Thymus (tissue), 11 donors: Measurements from ENCODE around the gene FSD1. TPM values are rescaled to one million over a fixed set of nuclear protein-coding genes. Genes with fewer than 3 reads are reported as not detected.

Experiments
- DNase-seq, 9 donors: peaks; one replicate each; pipeline ENCODE4 v3.0.0-alpha.2; 2013; ENCODE audit warnings: low spot score in 9 of 9, low read depth in 6 of 9, missing footprints in 1 of 9
- H3K27ac ChIP-seq, 2 donors: one replicate each; pipeline ENCODE4 v1.5.1; 2013; ENCODE audit warnings: control low read depth in 1 of 2, low read depth in 1 of 2, low read length in 1 of 2, mild to moderate bottlenecking in 1 of 2, moderate library complexity in 1 of 2
- H3K27me3 ChIP-seq, 2 donors: one replicate each; pipeline ENCODE4 v1.5.1; 2013; ENCODE audit warnings: low read length in 1 of 2; ENCODE audit not compliant: control insufficient read depth in 2 of 2, insufficient read depth in 1 of 2
- H3K36me3 ChIP-seq, 2 donors: one replicate each; pipeline ENCODE4 v1.5.1; 2013; ENCODE audit warnings: low read length in 1 of 2, mild to moderate bottlenecking in 1 of 2, moderate library complexity in 1 of 2; ENCODE audit not compliant: control insufficient read depth in 2 of 2, insufficient read depth in 2 of 2
- H3K4me1 ChIP-seq, 2 donors: one replicate each; pipeline ENCODE4 v1.5.1; 2013; ENCODE audit warnings: low read length in 2 of 2; ENCODE audit not compliant: control insufficient read depth in 2 of 2, insufficient read depth in 2 of 2
- H3K4me3 ChIP-seq, 2 donors: one replicate each; pipeline ENCODE4 v1.5.1; 2013; ENCODE audit warnings: low read length in 2 of 2, control low read depth in 1 of 2, mild to moderate bottlenecking in 1 of 2
- H3K9me3 ChIP-seq, 2 donors: one replicate each; pipeline ENCODE4 v1.5.1; 2013; ENCODE audit warnings: low read length in 1 of 2, mild to moderate bottlenecking in 1 of 2; ENCODE audit not compliant: control insufficient read depth in 2 of 2, insufficient read depth in 1 of 2
- WGBS: extraction: QIAGEN DNeasy Blood & Tissue Kit; methylation state at CpG from one replicate; pipeline ENCODE4 v1.1.7; 2013; 5-methylcytosine and 5-hydroxymethylcytosine counted together
- polyA plus RNA-seq: library from polyadenylated mRNA; stranded (reverse); fragments of 200-250 nt; gene quantifications from one replicate; pipeline ENCODE4 v1.2.3, GENCODE V29; 2013
- total RNA-seq: library from RNA; stranded (reverse); fragments of 120-200 nt; gene quantifications from one replicate; pipeline ENCODE4 v1.2.4, GENCODE V29; 2013
- donor health status: healthy.

The FSD1 gene
- total and polyA plus RNA-seq, 2 donors: 4.3 to 19.2 TPM

- Histone ChIP-seq H3K4me1 (no peaks in the 10 kb centered on the region), H3K9me3 (no peaks in the 10 kb centered on the region), H3K27ac (no peak overlapping the region), H3K36me3 (peaks cover 82 to 88% of the 10 kb centered on the region in 2 donors), H3K27me3 (no peaks in the 10 kb centered on the region), H3K4me3 (no peak overlapping the region)
- 97% methylated on average over 32 of the region's 32 CpGs for WGBS
- no peak for DNase-seq
These were observed 57.9 kb downstream of the FSD1 start for GRCh38 chr19:4362101-4362828.

GRCh38 chr19:4362831-4363545 lies 58.6 kb downstream of the FSD1 start:
- H3K36me3 ChIP-seq: peaks cover 83 to 85% of the 10 kb centered on the region in 2 donors
- 95% methylated on average over 22 of the region's 22 CpGs for WGBS
- H3K27ac ChIP-seq: no peak overlapping the region
- H3K9me3 ChIP-seq: no peaks in the 10 kb centered on the region
- H3K4me3 ChIP-seq: no peak overlapping the region
- H3K27me3 ChIP-seq: no peaks in the 10 kb centered on the region
- H3K4me1 ChIP-seq: peaks cover 0 to under 1% of the 10 kb centered on the region in 2 donors
- no peak for DNase-seq

GRCh38 chr19:4363571-4364304 lies 59.3 kb downstream of the FSD1 start:
- no peak for DNase-seq
- Histone ChIP-seq H3K4me3 (no peak overlapping the region), H3K27ac (no peak overlapping the region), H3K27me3 (no peaks in the 10 kb centered on the region), H3K9me3 (no peaks in the 10 kb centered on the region), H3K36me3 (peaks cover 76 to 85% of the 10 kb centered on the region in 2 donors), H3K4me1 (peaks cover 0 to 7% of the 10 kb centered on the region in 2 donors)
- 97% methylated on average over 26 of the region's 26 CpGs for WGBS

GRCh38 chr19:4365341-4365740 lies 60.9 kb downstream of the FSD1 start:
- WGBS: 97% methylated on average over 16 of the region's 16 CpGs
- no peak overlapping the region for H3K27ac ChIP-seq

GRCh38 chr19:4365791-4366665 lies 61.6 kb downstream of the FSD1 start:
- Histone ChIP-seq H3K9me3 (no peaks in the 10 kb centered on the region), H3K27me3 (no peaks in the 10 kb centered on the region), H3K4me1 (peaks cover 15 to 29% of the 10 kb centered on the region in 2 donors), H3K4me3 (no peak overlapping the region), H3K36me3 (peaks cover 54 to 63% of the 10 kb centered on the region in 2 donors), H3K27ac (no peak overlapping the region)
- WGBS: 99% methylated on average over 19 of the region's 19 CpGs
- DNase-seq: no peak

More at GRCh38 chr19:4365341-4365740, 60.9 kb downstream of the FSD1 start:
- Histone ChIP-seq H3K4me3 (no peak overlapping the region), H3K27me3 (no peaks in the 10 kb centered on the region), H3K4me1 (peaks cover 12 to 23% of the 10 kb centered on the region in 2 donors), H3K9me3 (no peaks in the 10 kb centered on the region), H3K36me3 (peaks cover 61 to 70% of the 10 kb centered on the region in 2 donors)
- DNase-seq: no peak

- no peak overlapping the region for H3K4me3 ChIP-seq
- peaks cover 46 to 55% of the 10 kb centered on the region in 2 donors for H3K36me3 ChIP-seq
- no peaks in the 10 kb centered on the region for H3K9me3 ChIP-seq
- DNase-seq: no peak
- no peak overlapping the region for H3K27ac ChIP-seq
- no peaks in the 10 kb centered on the region for H3K27me3 ChIP-seq
- 97% methylated on average over 16 of the region's 16 CpGs for WGBS
- H3K4me1 ChIP-seq: peaks cover 15 to 33% of the 10 kb centered on the region in 2 donors
These were observed 62.4 kb downstream of the FSD1 start for GRCh38 chr19:4366666-4367335.

- no peak for DNase-seq
- peaks cover 15 to 33% of the 10 kb centered on the region in 2 donors for H3K4me1 ChIP-seq
- no peak overlapping the region for H3K27ac ChIP-seq
- H3K4me3 ChIP-seq: no peak overlapping the region
- H3K27me3 ChIP-seq: no peaks in the 10 kb centered on the region
- H3K9me3 ChIP-seq: no peaks in the 10 kb centered on the region
- WGBS: 97% methylated on average over 10 of the region's 10 CpGs
- peaks cover 41 to 50% of the 10 kb centered on the region in 2 donors for H3K36me3 ChIP-seq
These were observed 62.9 kb downstream of the FSD1 start for GRCh38 chr19:4367336-4367723.

GRCh38 chr19:4367781-4368127 lies 63.4 kb downstream of the FSD1 start:
- peak overlapping the region in 1 of 2 donors; percentile 6 for H3K27ac ChIP-seq
- H3K4me3 ChIP-seq: no peak overlapping the region
- peaks cover 37 to 46% of the 10 kb centered on the region in 2 donors for H3K36me3 ChIP-seq
- DNase-seq: no peak
- no peaks in the 10 kb centered on the region for H3K9me3 ChIP-seq
- peaks cover 15 to 37% of the 10 kb centered on the region in 2 donors for H3K4me1 ChIP-seq
- H3K27me3 ChIP-seq: no peaks in the 10 kb centered on the region
- WGBS: 95% methylated on average over 13 of the region's 13 CpGs
